Activated naive CD4-positive, alpha-beta T cell treated with anti-CD3 and anti-CD28 coated beads for 36 hours (primary cell): Measurements from ENCODE around the gene COPG1. TPM values are rescaled to one million over a fixed set of nuclear protein-coding genes. Genes with fewer than 3 reads are reported as not detected.
A peak's percentile ranks its signal among the peaks of the same experiment; 100 is the strongest.
"Not testable (repeated sequence)": the region's sequence is repeated elsewhere in the genome, so short reads cannot be mapped to it uniquely, and the experiment has no call there.

Experiments
- CTCF ChIA-PET: fragments of 350-600 bp; sonication (Branson Sonifier 250); formaldehyde crosslinking; loops from one replicate; lab custom pipeline; 2021; ENCODE audit warnings: antibody characterized with exemption; lab: Charles Lee
- DNase-seq: peaks from one replicate; pipeline ENCODE4 v3.0.0-alpha.2; 2020
- H3K27ac Mint-ChIP-seq: one replicate; pipeline ENCODE4 v1.8.0; 2021; ENCODE audit warnings: mild to moderate bottlenecking, mixed read lengths
- H3K27me3 Mint-ChIP-seq: one replicate; pipeline ENCODE4 v1.8.0; 2021; ENCODE audit warnings: low read depth, mixed read lengths
- H3K36me3 Mint-ChIP-seq: one replicate; pipeline ENCODE4 v1.8.0; 2021; ENCODE audit warnings: low read depth, mixed read lengths
- H3K4me1 Mint-ChIP-seq: one replicate; pipeline ENCODE4 v1.8.0; 2021; ENCODE audit warnings: low read depth, mixed read lengths
- H3K4me3 Mint-ChIP-seq: one replicate; pipeline ENCODE4 v1.8.0; 2021; ENCODE audit warnings: mild to moderate bottlenecking, moderate library complexity, mixed read lengths
- H3K9me3 Mint-ChIP-seq: one replicate; pipeline ENCODE4 v1.8.0; 2021; ENCODE audit warnings: mixed read lengths
- intact Hi-C: fragments of 100-400 bp; cut with micrococcal nuclease; formaldehyde crosslinking; loops from one replicate; pipeline ENCODE4 v1.15.1; 2023
- total RNA-seq, 2 experiments: library from RNA; stranded (reverse); gene quantifications; one replicate each; pipeline ENCODE4 v1.2.3, GENCODE V29; 2021

Gene COPG1, protein sequence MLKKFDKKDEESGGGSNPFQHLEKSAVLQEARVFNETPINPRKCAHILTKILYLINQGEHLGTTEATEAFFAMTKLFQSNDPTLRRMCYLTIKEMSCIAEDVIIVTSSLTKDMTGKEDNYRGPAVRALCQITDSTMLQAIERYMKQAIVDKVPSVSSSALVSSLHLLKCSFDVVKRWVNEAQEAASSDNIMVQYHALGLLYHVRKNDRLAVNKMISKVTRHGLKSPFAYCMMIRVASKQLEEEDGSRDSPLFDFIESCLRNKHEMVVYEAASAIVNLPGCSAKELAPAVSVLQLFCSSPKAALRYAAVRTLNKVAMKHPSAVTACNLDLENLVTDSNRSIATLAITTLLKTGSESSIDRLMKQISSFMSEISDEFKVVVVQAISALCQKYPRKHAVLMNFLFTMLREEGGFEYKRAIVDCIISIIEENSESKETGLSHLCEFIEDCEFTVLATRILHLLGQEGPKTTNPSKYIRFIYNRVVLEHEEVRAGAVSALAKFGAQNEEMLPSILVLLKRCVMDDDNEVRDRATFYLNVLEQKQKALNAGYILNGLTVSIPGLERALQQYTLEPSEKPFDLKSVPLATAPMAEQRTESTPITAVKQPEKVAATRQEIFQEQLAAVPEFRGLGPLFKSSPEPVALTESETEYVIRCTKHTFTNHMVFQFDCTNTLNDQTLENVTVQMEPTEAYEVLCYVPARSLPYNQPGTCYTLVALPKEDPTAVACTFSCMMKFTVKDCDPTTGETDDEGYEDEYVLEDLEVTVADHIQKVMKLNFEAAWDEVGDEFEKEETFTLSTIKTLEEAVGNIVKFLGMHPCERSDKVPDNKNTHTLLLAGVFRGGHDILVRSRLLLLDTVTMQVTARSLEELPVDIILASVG
- 100 to 1,000 TPM; 125 to 128 TPM for total RNA-seq

DNA sequence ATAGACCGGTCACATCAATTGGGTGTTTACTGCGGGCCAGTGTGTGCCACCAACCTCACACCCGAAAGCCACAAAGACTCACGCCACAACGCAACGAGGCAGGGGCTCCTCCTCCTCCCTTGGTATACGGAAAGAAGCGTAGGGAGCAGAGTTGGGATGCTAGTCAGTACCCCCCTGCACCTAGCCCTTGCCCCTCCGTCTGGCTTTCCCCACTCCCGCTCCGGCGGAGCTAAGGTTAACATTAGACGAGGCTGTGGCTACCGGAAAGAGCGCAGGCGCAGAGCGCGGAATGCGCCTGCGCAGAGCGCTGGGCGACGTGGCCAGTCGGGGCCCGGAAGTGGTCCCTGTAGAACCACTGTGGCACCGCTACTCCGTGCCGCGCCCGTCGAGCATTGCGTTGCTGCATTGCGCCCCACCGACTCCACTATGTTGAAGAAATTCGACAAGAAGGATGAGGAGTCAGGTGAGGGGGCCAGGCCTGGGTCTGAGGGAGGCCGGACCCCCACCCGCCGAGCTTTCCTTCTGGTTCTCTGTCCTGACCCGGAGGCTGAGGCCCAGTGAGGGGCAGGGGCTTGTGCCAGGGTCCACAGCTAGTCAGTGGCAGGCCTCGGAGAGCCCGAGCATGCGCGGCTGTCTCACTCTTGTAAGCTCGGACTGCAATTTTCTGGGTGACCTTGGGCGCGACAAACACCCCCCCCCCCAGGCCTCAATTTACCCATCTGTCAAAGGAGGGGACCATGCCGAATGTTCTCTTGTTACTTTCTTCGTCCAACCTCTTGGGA, at the start of gene COPG1:
Gene COPG1 (plus strand): TSS at position 323 of the 782 bp plus-strand sequence. CDS start 104 bp downstream, at position 427.
- DNase-seq: peak; percentile 86
- intact Hi-C loops: loop anchor here (1.0 kb wide), 6 partner anchors 29 to 222 kb away; partner anchors contain the start of genes HMCES and ISY1
- H3K4me3 Mint-ChIP-seq: peak within 1 kb of the TSS; percentile 95
- no peaks in the 10 kb centered on the region for H3K27me3 Mint-ChIP-seq
- CTCF ChIA-PET: interaction anchor here (0.6 to 5.9 kb wide), 11 partner anchors 14 to 279 kb away, joined by 3 to 54 read pairs (median 4); a partner anchor contains a TSS
- H3K36me3 Mint-ChIP-seq: peaks cover 27% of the 10 kb centered on the region
- peak within 1 kb of the TSS; percentile 89 for H3K27ac Mint-ChIP-seq
- H3K4me1 Mint-ChIP-seq: peaks cover 33% of the 10 kb centered on the region
- H3K9me3 Mint-ChIP-seq: no peaks in the 10 kb centered on the region

DNA sequence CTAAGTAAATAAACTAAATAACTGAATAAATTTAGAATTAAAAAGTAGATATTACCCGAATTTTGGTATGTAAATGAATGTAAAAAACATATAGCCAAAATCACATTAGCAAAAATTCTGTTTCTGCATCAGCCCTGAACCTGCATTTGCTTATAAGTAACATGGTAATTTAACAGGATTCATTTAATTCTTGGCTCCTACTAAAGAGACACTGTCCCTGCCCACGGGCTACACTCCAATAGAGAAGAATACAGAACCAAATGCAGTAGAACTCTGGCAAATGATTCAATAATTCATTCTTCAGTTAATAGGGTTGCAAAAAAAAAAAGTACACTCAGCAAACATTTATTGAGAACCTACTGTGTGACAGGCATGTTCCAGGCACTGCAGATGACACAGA, 44.9 kb upstream of the COPG1 start:
- Mint-ChIP-seq H3K4me1 (no peaks in the 10 kb centered on the region), H3K27ac (no peak overlapping the region), H3K4me3 (no peak overlapping the region), H3K36me3 (no peaks in the 10 kb centered on the region), H3K9me3 (no peaks in the 10 kb centered on the region), H3K27me3 (no peaks in the 10 kb centered on the region)
- intact Hi-C loops: no loop called here
- CTCF ChIA-PET: interaction anchor here (0.6 kb wide), 1 partner anchor 321 kb away, joined by 3 read pairs; no protein-coding TSS in a partner anchor
- no peak for DNase-seq

DNA sequence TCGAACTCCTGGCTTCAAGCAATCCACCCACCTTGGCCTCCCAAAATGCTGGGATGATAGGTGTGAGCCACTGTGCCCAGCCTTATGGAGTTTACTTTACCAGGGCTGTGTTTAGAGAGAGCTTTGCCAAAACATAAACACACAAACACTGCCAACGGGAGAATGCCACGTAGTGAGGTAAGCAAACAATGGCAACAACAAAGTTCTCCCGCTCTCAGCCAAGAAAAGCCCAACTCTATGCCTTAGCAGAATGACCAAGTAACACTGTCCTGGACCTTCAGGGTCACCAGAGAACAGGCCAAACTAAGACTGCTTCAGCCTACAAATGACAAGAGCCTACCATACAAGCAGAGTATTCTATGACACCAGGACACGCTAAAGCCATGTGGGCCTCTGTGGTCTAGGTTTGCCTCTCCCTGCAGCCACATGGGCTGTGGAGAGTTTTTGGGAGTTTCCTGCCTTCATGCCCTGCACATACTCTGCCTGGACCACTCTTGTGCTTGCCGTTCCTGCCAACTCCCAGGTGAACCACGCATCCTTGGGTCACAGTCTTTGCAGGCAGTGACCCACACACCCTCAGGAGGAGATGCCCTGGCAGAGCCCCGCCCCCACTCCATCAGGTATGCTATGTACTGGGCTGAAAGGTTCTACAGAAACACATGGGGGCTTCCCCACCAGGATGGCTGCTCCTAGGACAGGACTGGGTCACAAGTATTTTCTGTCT, 44.1 kb upstream of the COPG1 start:
- Mint-ChIP-seq H3K36me3 (no peaks in the 10 kb centered on the region), H3K4me3 (no peak overlapping the region), H3K27me3 (no peaks in the 10 kb centered on the region), H3K27ac (no peak overlapping the region), H3K4me1 (no peaks in the 10 kb centered on the region), H3K9me3 (no peaks in the 10 kb centered on the region)
- no peak for DNase-seq
- CTCF ChIA-PET: no interaction called here
- intact Hi-C loops: no loop called here

DNA sequence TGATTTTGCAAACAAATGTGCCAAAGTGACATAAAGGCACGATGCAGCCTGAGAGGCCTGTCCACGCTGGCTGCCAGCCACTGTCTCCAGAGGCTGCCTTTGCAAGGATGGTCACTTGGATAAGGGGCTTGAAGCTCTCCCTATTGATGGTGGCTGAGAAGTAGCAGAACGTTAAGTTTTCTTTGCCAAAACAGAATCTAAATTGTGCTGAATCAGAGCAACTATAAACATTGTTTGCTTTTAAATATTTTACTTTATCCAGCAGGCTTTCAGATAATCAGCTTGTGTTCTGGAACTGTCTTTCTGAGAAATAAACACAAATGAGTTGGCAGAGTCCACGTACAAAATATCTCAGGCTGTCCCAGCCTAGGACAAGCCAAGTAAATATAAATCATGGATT, 41.9 kb upstream of the COPG1 start:
- DNase-seq: no peak
- H3K27ac Mint-ChIP-seq: no peak overlapping the region
- H3K4me3 Mint-ChIP-seq: no peak overlapping the region
- intact Hi-C loops: no loop called here
- no peaks in the 10 kb centered on the region for H3K9me3 Mint-ChIP-seq
- H3K36me3 Mint-ChIP-seq: no peaks in the 10 kb centered on the region
- CTCF ChIA-PET: no interaction called here
- no peaks in the 10 kb centered on the region for H3K4me1 Mint-ChIP-seq
- H3K27me3 Mint-ChIP-seq: no peaks in the 10 kb centered on the region

DNA sequence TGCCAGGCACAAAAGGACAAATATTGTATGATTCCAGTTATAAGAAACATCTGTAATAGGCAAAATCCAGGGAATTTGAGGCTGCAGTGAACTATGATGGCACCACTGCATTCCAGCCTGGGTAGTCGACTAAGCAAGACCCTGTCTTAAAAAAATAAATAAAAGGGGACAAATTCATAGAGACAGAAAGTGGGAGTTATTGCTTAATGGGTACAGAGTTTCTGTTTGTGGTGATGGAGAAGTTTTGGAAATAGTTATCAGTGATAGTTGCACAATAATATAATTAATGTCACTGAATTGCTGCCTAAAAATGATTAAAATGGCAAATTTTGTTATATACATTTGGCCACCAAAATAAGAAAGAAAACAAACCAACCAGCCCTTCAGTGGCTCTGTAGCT, 38.1 kb upstream of the COPG1 start:
- H3K4me3 Mint-ChIP-seq: no peak overlapping the region
- no peaks in the 10 kb centered on the region for H3K27me3 Mint-ChIP-seq
- no peaks in the 10 kb centered on the region for H3K4me1 Mint-ChIP-seq
- CTCF ChIA-PET: interaction anchor here (0.6 kb wide), 1 partner anchor 503 kb away, joined by 4 read pairs; no protein-coding TSS in a partner anchor
- intact Hi-C loops: no loop called here
- H3K9me3 Mint-ChIP-seq: no peaks in the 10 kb centered on the region
- H3K36me3 Mint-ChIP-seq: no peaks in the 10 kb centered on the region
- H3K27ac Mint-ChIP-seq: no peak overlapping the region
- no peak for DNase-seq

DNA sequence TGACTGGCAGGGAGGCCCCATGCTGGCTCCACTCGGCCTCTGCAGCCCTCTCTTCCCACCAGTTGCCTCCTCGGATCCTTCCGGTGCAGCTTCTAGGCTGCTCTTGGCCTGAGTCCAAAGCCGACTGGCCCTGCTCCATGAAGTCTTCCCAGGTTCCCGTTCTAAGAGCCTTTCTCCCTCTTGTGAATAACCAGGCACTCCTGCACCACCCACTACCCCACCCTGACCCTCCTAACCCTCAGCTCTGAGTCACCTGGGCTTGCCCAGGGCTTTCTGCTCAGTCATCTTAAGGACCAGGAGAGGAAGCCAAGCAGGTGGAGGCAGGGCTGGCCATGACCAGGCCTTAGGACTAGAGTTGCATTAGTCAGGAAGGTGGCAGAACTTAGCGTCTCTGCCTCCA, 37.6 kb upstream of the COPG1 start:
- DNase-seq: no peak
- H3K4me1 Mint-ChIP-seq: no peaks in the 10 kb centered on the region
- intact Hi-C loops: no loop called here
- no peak overlapping the region for H3K4me3 Mint-ChIP-seq
- H3K27me3 Mint-ChIP-seq: no peaks in the 10 kb centered on the region
- no peaks in the 10 kb centered on the region for H3K9me3 Mint-ChIP-seq
- no peak overlapping the region for H3K27ac Mint-ChIP-seq
- CTCF ChIA-PET: interaction anchor here (0.6 kb wide), 2 partner anchors 14 to 503 kb away, joined by 4 to 5 read pairs; no protein-coding TSS in a partner anchor
- H3K36me3 Mint-ChIP-seq: no peaks in the 10 kb centered on the region

DNA sequence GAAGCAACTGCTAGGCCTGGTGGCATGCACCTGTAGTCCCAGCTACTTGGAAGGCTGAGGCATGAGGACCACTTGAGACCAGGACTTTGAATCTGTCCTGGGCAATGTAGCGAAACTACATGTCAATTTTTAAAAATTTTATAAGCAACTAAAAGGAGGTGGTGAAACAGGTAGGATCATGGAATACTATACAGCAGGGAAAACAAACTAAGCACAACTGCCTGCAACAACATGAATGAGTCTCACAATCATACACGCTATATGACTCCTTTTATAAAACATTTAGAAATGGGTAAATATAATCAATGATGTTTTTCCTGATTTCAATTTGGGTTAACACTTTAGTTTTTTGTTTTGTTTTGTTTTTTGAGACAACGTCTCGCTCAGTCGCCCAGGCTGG, 36.2 kb upstream of the COPG1 start:
- intact Hi-C loops: no loop called here
- no peaks in the 10 kb centered on the region for H3K36me3 Mint-ChIP-seq
- no peaks in the 10 kb centered on the region for H3K27me3 Mint-ChIP-seq
- H3K9me3 Mint-ChIP-seq: no peaks in the 10 kb centered on the region
- DNase-seq: no peak
- H3K4me1 Mint-ChIP-seq: no peaks in the 10 kb centered on the region
- H3K4me3 Mint-ChIP-seq: no peak overlapping the region
- H3K27ac Mint-ChIP-seq: no peak overlapping the region
- CTCF ChIA-PET: no interaction called here

DNA sequence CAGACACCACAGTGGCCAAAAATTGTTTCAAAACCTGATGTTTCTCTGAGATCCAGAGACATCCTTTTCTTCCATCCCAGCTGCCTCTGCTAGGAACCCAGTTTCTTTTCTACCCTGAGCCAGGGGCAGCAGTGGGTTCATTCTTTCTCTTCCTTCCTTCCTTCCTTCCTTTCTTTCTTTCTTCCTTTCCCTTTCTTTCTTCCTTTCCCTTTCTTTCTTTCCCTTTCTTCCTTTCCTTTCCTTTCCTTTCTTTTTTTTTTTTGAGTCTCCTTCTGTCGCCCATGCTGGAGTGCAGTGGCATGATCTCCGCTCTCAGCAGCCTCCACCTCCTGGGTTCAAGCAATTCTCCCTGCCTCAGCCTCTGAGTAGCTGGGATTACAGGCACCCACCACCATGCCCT, 30.7 kb upstream of the COPG1 start:
- DNase-seq: no peak
- intact Hi-C loops: no loop called here
- Mint-ChIP-seq H3K9me3 (no peaks in the 10 kb centered on the region), H3K27me3 (no peaks in the 10 kb centered on the region), H3K4me1 (no peaks in the 10 kb centered on the region), H3K27ac (no peak overlapping the region), H3K4me3 (no peak overlapping the region), H3K36me3 (no peaks in the 10 kb centered on the region)
- CTCF ChIA-PET: no interaction called here

DNA sequence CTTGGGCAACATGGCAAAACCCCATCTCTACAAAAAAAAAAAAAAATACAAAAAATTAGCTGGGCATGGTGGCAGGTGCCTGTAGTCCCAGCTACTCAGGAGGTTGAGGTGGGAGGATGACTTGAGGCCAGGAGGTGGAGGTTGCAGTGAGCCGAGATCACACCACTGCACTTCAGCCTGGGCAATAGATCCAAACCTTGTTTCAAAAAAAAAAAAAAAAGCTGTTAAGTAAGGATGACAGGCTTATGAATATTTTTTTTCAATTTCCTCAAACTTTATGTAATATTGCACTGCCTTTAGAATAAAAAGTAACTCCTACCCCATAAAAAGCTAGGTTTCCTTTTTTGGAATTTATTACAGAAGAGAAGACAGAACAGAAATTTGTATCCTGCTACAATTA, 25.0 kb upstream of the COPG1 start:
- H3K27ac Mint-ChIP-seq, intact Hi-C loops, H3K36me3 Mint-ChIP-seq, H3K9me3 Mint-ChIP-seq, DNase-seq, H3K4me3 Mint-ChIP-seq, H3K27me3 Mint-ChIP-seq: not testable (repeated sequence)
- H3K4me1 Mint-ChIP-seq: peaks cover 16% of the 10 kb centered on the region
- CTCF ChIA-PET: interaction anchor here (0.6 to 2.2 kb wide), 6 partner anchors 22 to 254 kb away, joined by 3 to 17 read pairs (median 3); no protein-coding TSS in a partner anchor

DNA sequence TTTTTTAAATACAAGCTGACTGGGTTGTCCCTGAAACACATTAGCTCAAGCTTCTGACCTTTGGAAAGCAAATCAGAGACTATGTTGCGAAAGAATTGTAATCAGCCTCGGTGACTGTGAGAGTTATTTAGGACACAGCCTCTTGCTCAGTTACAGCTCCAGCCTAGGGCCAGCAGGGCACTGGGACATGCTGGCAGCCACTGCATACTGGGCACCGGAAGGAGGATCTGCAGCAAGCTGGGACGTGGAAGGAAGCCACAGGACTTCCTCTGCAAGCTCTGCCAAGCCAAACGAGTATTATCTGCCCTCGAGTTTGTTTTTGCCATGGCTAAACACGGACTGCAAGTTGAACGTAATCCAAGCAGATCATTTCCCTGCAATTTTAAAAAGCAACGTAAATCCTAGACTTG, 24.4 kb upstream of the COPG1 start:
- intact Hi-C loops: no loop called here
- peak; percentile 44 for DNase-seq
- no peaks in the 10 kb centered on the region for H3K36me3 Mint-ChIP-seq
- peak overlapping the region; percentile 36 for H3K4me3 Mint-ChIP-seq
- CTCF ChIA-PET: interaction anchor here (0.6 to 2.2 kb wide), 6 partner anchors 21 to 255 kb away, joined by 3 to 17 read pairs (median 3); no protein-coding TSS in a partner anchor
- peaks cover 16% of the 10 kb centered on the region for H3K4me1 Mint-ChIP-seq
- H3K27ac Mint-ChIP-seq: peak overlapping the region; percentile 15
- H3K9me3 Mint-ChIP-seq: no peaks in the 10 kb centered on the region
- no peaks in the 10 kb centered on the region for H3K27me3 Mint-ChIP-seq

DNA sequence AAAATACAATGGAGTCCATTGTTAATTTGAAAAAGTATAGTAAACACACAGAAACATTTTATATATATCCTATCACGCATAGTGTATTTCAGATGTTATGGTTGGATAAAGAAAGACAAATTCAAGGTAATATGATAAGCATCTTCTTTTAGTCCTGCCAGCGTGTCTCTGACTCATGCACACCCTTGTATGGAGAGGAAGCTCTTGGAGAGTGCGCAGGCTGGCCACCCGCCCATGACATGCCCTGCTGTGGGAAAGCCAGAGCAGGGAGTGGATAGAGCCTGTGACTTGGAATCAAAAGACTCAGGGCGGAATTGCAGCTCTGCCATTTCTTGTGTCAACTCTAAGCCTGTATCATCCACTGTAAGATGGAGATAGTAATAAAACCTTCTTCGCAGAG, 23.0 kb upstream of the COPG1 start:
- Mint-ChIP-seq H3K27me3 (no peaks in the 10 kb centered on the region), H3K9me3 (no peaks in the 10 kb centered on the region), H3K4me3 (no peak overlapping the region), H3K4me1 (peaks cover 21% of the 10 kb centered on the region), H3K36me3 (no peaks in the 10 kb centered on the region), H3K27ac (no peak overlapping the region)
- DNase-seq: no peak
- CTCF ChIA-PET: no interaction called here
- intact Hi-C loops: no loop called here
